Astrocyte (in vitro differentiated cells and primary cell): ENCODE measurements around the gene DNASE1L2.

Source experiments
- CTCF ChIP-seq: IDR thresholded peaks from 2 replicates; pipeline ENCODE4 v1.5.1; 2011; ENCODE audit warnings: low read depth, mild to moderate bottlenecking, inconsistent platforms, low read length, moderate library complexity; ENCODE audit not compliant: insufficient read depth
- EZH2 ChIP-seq: IDR thresholded peaks from 2 replicates; pipeline ENCODE4 v1.6.1; 2012; ENCODE audit warnings: mild to moderate bottlenecking, low read length, inconsistent platforms; ENCODE audit not compliant: insufficient read depth

GRCh38 chr16:2187212-2187611 is 49.0 kb upstream of the DNASE1L2 start:
- TF ChIP-seq CTCF = no peak
- TF ChIP-seq EZH2 = no peak
